Right lobe of liver (tissue), 4 donors: Measurements from ENCODE around the gene MARCHF10.

Source experiments
- CTCF ChIP-seq, 4 donors: fragments of 200-600 bp in 3 of 4; fragments of 450-650 bp in 1 of 4; IDR thresholded peaks; one replicate each; pipeline versions ENCODE4 v1.5.1 to v1.8.0; 2016 to 2022; ENCODE audit warnings: antibody characterized with exemption in 4 of 4, mild to moderate bottlenecking in 2 of 4
- POLR2A ChIP-seq: fragments of 450-650 bp; IDR thresholded peaks from one replicate; pipeline ENCODE4 v1.6.1; 2017; ENCODE audit warnings: antibody characterized with exemption, mild to moderate bottlenecking
- donor health status: DM: no; HTN: no; CAD: no.
- donor health status: DM: no; HTN: no; CAD: no.
- donor health status: DM: no; HTN: yes; CAD: no.

GRCh38 chr17:62780951-62781350 is 27.2 kb downstream of the MARCHF10 start:
- TF ChIP-seq CTCF (IDR thresholded peaks at IDR 0.05) (no peak), POLR2A (no peak)
